ENCODE data around the gene RAB37. TPM values are rescaled to one million over a fixed set of nuclear protein-coding genes. Genes with fewer than 3 reads are reported as not detected.
A peak's percentile ranks its signal among the peaks of the same experiment; 100 is the strongest.

The RAB37 gene
- total RNA-seq, 4 donors from 2014 or later: 0.87 to 4.4 (median 2.3) TPM

DNA sequence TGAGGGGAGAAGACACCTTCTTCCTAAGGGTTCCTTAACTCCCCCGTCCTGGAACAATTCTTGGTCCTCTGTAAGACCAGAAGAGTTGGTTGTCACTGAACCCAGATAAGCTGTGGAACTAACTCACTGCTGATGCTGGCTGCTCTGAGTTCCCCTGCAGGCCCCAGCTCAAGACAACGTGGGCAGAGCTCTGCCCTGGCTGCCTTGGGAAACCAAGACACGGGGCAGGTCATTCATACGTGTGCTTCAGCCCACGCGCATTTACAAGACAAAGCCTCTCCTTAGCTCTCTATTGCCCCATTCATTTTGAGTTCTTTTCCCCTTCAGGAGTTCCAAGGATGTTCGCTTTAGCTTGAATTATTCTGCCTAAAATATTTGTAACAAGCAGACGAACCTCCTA, 42.4 kb downstream of the RAB37 start:
- Histone ChIP-seq H3K4me1 (peaks cover 0 to 34% (median 27%) of the 10 kb centered on the region in 4 donors), H3K27ac (peak overlapping the region in 3 of 4 donors; percentile 43 to 63 (median 55)), H3K9me3 (no peaks in the 10 kb centered on the region), H3K4me3 (no peak overlapping the region), H3K27me3 (no peaks in the 10 kb centered on the region), H3K36me3 (peaks cover 0 to 32% (median 0%) of the 10 kb centered on the region in 3 donors)
- WGBS, 2 donors: 62 to 73% methylated on average over 8 of the region's 8 CpGs
- DNase-seq (ENCODE audit: low spot score in 2 of 2): no peak
- TF ChIP-seq EP300 (IDR thresholded peaks at IDR 0.05): no peak
- TF ChIP-seq POLR2A (IDR thresholded peaks at IDR 0.05): no peak
- TF ChIP-seq, protein P1, sequence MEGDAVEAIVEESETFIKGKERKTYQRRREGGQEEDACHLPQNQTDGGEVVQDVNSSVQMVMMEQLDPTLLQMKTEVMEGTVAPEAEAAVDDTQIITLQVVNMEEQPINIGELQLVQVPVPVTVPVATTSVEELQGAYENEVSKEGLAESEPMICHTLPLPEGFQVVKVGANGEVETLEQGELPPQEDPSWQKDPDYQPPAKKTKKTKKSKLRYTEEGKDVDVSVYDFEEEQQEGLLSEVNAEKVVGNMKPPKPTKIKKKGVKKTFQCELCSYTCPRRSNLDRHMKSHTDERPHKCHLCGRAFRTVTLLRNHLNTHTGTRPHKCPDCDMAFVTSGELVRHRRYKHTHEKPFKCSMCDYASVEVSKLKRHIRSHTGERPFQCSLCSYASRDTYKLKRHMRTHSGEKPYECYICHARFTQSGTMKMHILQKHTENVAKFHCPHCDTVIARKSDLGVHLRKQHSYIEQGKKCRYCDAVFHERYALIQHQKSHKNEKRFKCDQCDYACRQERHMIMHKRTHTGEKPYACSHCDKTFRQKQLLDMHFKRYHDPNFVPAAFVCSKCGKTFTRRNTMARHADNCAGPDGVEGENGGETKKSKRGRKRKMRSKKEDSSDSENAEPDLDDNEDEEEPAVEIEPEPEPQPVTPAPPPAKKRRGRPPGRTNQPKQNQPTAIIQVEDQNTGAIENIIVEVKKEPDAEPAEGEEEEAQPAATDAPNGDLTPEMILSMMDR (IDR thresholded peaks at IDR 0.05): no peak

DNA sequence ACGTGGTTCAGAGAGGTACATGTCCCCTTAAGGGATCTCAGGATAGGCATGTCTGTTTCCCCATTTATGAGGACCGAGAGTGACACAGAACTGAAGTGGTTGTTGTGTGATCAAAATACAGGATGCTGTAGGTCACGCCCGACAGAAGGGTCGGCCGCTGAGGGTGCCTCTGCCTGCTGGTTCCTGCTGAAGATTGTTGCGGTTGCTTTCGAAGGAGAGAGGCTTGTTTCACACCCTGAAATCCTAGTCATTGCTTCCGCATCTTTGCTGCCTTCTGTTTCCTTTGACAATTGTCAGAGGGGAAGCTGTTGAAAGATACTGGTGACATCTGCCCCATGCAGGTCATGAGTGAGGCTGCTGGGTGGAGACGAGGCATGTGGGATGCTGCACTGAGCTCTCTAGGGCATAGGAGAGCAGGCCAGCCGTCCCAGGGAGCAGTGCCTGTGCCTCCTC, 42.9 kb downstream of the RAB37 start:
- peaks cover 0 to 31% (median 24%) of the 10 kb centered on the region in 4 donors for H3K4me1 ChIP-seq
- DNase-seq (ENCODE audit: low spot score in 2 of 2): peak in 1 of 2 donors; percentile 55

DNA sequence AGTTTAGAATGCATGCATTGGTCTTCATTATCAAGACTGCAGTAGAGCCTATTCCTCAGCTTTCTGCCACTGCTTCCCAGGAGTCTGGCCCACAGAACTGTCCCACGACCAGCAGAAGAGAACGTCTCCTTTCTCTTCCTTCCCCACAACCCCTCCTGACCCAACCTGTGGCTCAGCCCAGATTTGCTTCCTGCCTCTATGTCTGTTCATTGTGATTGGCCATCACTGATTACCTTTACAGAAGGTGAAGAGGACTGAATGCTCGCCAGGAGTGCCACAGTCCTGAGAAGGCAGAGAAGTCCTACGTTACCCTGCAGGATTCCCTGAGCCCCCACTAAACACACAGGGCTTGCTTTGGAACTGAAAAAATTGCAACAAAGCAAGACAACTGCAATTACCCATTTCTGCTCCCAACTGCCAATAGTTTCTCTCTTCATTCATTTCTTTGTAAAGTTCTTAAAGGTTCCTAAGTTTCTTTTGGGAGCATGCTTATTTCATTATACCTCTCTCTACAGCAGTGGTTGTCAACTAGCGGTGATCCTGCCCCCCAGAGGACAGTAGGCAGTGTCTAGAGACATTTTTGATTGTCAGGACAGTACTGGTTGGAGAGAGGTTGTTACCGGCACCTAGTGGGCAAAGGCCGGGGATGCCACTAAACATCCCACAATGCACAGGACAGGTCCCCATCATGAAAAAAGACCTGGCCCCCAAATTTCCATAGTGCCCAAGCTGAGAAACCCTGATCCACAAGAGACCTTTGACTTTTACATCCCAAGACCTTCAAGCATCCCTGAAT, 43.6 kb downstream of the RAB37 start:
- H3K27ac ChIP-seq: peak overlapping the region in 1 of 4 donors; percentile 20
- no peak for DNase-seq (ENCODE audit: low spot score in 2 of 2)
- TF ChIP-seq EP300 (IDR thresholded peaks at IDR 0.05): no peak
- TF ChIP-seq, protein P1 (IDR thresholded peaks at IDR 0.05): peak in 3 of 5 experiments; percentile 5 to 18 (median 18)
- TF ChIP-seq POLR2A (IDR thresholded peaks at IDR 0.05): no peak
- 52 to 60% methylated on average over 7 of the region's 7 CpGs for WGBS, 2 donors
- H3K36me3 ChIP-seq: peaks cover 0 to 40% (median 0%) of the 10 kb centered on the region in 3 donors
- peaks cover 0 to 26% (median 17%) of the 10 kb centered on the region in 4 donors for H3K4me1 ChIP-seq
- H3K27me3 ChIP-seq: no peaks in the 10 kb centered on the region
- H3K9me3 ChIP-seq: no peaks in the 10 kb centered on the region
- H3K4me3 ChIP-seq: no peak overlapping the region

More for the DNA sequence above, 42.9 kb downstream of the RAB37 start:
- Histone ChIP-seq H3K9me3 (no peaks in the 10 kb centered on the region), H3K4me3 (no peak overlapping the region), H3K27me3 (no peaks in the 10 kb centered on the region), H3K27ac (peak overlapping the region in 3 of 4 donors; percentile 43 to 63 (median 55)), H3K36me3 (peaks cover 0 to 33% (median 0%) of the 10 kb centered on the region in 3 donors)
- 67 to 82% methylated on average over 11 of the region's 11 CpGs for WGBS, 2 donors
- TF ChIP-seq EP300 (IDR thresholded peaks at IDR 0.05) (peak; percentile 29 to 79), POLR2A (IDR thresholded peaks at IDR 0.05) (no peak)
- TF ChIP-seq, protein P1 (IDR thresholded peaks at IDR 0.05): no peak

DNA sequence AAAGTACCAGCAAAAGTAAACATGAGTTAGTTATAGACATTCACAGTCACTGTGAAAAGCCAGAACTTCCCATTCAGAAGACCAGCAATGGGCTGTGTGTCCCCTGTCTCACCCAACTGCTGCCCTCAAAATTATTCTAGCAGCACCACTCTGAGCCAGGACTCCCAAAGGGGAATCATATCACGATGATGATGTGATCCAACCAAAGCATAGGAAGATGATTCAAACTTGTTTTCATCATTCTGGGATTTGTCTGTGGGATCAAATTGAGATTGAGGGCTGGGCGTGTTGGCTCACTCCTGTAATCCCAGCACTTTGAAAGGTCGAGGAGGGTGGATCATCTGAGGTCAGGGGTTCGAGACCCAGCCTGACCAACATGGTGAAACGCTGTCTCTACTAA, 45.5 kb downstream of the RAB37 start:
- H3K36me3 ChIP-seq: peaks cover 0 to 52% (median 0%) of the 10 kb centered on the region in 3 donors
- WGBS, 2 donors: 82 to 84% methylated on average over 5 of the region's 5 CpGs
- TF ChIP-seq POLR2A (IDR thresholded peaks at IDR 0.05) (no peak), EP300 (IDR thresholded peaks at IDR 0.05) (no peak)
- TF ChIP-seq, protein P1 (IDR thresholded peaks at IDR 0.05): no peak
- H3K27ac ChIP-seq: no peak overlapping the region
- H3K4me1 ChIP-seq: peaks cover 0 to 15% (median 5%) of the 10 kb centered on the region in 4 donors
- H3K27me3 ChIP-seq: no peaks in the 10 kb centered on the region
- no peaks in the 10 kb centered on the region for H3K9me3 ChIP-seq
- H3K4me3 ChIP-seq: no peak overlapping the region
- no peak for DNase-seq (ENCODE audit: low spot score in 2 of 2)

Measured in tibial nerve (tissue), 4 donors.